ENCODE measurements around the gene DDX25. TPM values are rescaled to one million over a fixed set of nuclear protein-coding genes. Genes with fewer than 3 reads are reported as not detected.

Gene DDX25
- total RNA-seq, 1 donor from 2014 or later = not detected

DNA sequence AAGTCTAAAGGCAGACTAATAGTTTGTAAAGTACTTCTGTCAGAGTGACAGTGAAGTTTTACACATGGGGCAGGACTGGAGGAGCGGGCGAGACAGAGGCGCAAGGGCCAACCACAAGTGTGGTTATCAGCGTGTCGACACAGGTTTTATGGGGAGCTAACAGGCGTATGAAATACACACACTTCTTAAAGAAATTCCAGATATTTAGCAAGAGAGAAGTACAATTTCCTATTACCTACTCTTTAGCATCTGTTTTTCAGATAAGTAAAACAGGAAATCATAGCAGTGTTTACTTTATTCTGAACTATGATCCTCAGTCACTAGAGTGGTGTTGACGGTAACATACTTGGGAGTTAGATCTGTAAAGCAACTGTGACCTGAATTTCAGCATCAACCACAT lies 64.0 kb downstream of the DDX25 start:
- intact Hi-C loops (cut with micrococcal nuclease) = no loop called here

DNA sequence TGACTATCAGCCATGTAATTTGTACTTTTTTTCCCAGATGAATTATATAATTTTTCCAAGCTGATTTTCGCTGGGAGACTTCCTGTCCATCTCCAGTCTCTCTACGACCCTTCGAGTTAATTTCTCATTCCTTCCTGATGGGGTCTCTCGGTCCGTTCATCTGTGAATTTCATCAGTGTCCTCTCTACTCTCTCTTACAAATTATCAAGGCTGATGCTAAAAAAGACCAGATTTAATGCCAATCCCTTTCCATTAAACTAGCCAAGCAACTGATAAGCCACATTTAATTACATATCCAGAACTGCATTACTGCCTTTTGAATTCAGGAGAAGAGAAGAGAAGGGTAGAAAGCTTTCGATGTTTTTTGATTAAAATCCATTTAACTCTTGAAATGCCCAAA lies 67.3 kb downstream of the DDX25 start:
- intact Hi-C loops (cut with micrococcal nuclease) = no loop called here

DNA sequence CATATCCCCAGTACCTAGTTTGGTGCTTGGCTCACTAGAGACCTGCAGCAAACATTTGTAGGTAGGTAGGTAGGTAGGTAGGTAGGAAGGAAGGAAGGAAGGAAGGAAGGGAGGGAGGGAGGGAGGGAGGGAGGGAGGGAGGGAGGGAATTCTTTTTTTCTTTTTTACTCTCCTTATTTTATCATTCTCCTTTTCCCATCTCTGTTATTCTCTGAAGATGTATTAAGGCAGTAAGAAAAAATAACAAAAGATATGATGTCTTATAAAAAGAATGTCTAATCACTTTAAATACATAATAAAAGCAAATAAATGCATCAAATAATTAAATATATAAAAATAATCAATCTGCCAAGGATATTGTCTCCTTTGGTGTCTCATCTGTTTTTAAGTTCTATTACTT lies 70.0 kb downstream of the DDX25 start:
- intact Hi-C loops (cut with micrococcal nuclease) = no loop called here

DNA sequence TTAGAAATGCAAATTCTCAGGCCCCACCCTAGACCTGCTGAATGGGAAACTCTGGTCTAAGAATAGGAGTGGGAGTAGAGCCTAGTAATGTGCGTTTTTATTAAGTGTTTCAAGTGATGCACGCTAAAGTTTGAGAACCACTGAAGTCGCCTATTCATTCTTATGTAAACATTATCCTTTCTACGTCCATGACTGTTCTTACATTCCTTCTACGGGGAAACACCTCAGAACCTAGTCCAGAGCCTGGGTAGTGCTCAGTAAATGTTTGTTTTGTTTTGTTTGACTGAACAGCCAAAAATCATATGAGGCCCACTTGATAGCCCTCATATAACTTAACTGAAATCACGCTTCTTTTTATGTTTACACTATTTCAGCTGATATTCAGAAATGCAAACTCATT lies 71.3 kb downstream of the DDX25 start:
- intact Hi-C loops (cut with micrococcal nuclease) = no loop called here

DNA sequence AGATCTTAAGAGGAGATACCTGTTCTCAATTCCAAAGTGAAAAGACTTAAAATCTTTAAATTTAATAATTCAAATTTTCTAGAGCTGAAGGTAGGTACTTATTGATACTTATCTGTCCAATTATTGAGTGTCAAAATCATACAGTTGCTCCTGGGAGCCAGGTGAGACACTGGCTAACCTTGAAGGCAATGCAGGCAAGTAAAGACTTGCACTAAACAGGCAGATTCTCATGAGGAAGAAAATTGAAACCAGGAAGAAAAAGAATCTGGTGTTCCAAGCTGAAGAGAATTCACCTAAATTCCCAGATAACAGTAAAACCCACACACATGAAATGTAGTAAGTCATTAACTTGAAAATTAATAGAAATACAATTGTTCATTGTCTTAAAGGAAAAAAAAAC lies 71.8 kb downstream of the DDX25 start:
- intact Hi-C loops (cut with micrococcal nuclease) = no loop called here

DNA sequence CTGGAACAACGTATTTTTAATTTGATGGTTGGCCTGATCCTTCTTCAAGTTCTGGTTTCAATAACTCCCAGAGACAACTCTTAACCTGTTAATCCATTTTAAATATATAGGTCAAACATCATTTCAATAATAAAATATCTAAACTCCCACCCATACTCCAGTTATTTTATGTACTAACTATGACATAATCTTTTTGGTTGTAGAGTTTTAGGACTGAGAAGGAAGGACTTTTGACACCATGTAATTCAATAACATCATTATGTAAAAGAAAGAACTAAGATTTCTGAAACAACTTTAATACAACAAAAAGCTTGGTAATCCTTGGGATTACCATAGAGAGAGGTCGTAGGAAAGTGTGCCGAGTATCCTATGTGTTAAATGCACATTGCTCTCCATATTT lies 73.0 kb downstream of the DDX25 start:
- intact Hi-C loops (cut with micrococcal nuclease) = no loop called here

DNA sequence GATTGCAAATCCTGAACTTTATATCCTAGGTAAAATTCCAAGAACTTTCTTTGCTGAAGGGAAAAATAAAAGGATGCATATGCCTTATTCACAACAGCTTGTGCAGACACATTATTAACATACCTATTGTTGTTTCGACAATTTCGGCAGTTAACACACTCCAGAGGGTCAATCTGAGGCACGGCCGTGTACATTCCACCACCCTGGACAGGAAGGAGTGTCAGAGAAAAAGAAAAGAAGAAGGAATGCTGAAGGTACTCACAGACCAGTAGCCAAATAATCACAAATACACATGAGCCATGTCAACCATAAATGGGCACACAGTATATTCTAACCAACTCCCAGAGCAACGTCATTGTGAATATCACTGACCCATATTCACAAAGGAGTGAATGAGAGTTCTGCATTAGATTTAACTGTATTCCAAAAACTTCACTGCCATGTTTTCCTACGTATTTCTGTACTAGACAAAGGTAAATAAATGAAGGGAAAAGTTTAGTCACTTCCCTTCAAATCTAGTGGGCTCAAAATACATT lies 73.9 kb downstream of the DDX25 start:
- intact Hi-C loops (cut with micrococcal nuclease) = no loop called here

Other genes with a start within 250 kb of the DDX25 start
- gene ACRV1, start 223.7 kb upstream of the DDX25 start, total RNA-seq = not detected in 2 replicates
- gene PATE1, start 158.2 kb upstream of the DDX25 start, total RNA-seq = not detected in 2 replicates
- not detected in 2 replicates for gene PATE2, start 125.7 kb upstream of the DDX25 start, total RNA-seq
- not detected in 2 replicates for gene PATE3, start 116.4 kb upstream of the DDX25 start, total RNA-seq
- gene PATE4, start 71.2 kb upstream of the DDX25 start, total RNA-seq = not detected in 2 replicates
- 11.9 and 12.2 TPM in 2 replicates for gene HYLS1, start 16.8 kb upstream of the DDX25 start, total RNA-seq
- gene PUS3, start 1.3 kb upstream of the DDX25 start, total RNA-seq = 10.6 and 17.5 TPM in 2 replicates
- gene VSIG10L2, start 41.5 kb downstream of the DDX25 start, total RNA-seq = not detected in 2 replicates
- 0.83 and 2.2 TPM in 2 replicates for gene CDON, start 158.4 kb downstream of the DDX25 start, total RNA-seq

All from T-helper 1 cell treated with Interleukin-12 subunit alpha and Interleukin-12 subunit beta and Interleukin-4 antibody, amounts not matched to agents 30 ng/mL and 1 ng/mL, for 36 hours (primary cell).